ENCODE measurements around the gene SRCIN1. TPM values are rescaled to one million over a fixed set of nuclear protein-coding genes. Genes with fewer than 3 reads are reported as not detected.

The SRCIN1 gene
- total RNA-seq, 2 experiments from 2014 or later, result 0.72 to 0.73 TPM

DNA sequence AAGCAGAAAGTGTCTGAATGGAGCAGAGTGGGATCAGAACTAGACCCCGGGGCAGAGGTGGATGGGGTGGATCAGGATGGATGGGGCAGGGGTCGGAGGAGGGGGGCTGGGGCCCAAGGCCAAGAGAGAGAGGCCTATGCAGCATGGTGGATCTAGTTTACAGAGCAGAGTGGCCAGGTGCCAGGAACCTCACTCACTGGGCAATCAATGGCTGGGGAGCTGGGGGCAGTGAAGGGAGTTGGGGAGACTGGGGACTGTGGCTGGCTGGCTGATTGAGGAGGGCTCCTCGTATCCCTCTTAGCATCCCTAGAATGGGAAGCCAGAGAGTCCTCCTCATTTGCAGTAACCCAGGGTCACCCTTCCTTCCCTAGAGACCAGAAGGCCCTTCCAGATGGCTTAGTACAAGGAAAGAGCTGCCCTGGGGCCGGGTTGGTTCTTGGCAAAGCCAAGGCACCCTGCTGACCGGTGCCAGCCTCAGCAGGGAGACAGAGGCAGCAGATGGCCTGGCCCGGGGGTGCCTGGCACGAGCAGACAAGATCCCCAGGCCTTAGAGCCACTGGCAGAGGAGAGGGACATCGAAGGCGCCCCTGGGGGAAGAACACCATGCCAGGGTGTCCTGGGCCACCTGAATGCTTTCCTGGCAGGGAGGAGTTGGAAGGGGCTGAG, 36.8 kb downstream of the SRCIN1 start:
- DNase-seq (no peak), ATAC-seq (no peak)
- intact Hi-C loops (cut with DNase I, micrococcal nuclease), result no loop called here
- POLR2A ChIA-PET, result no interaction called here
- H3K27ac Mint-ChIP-seq, result no peak overlapping the region
- peaks cover 5% of the 10 kb centered on the region for H3K4me1 Mint-ChIP-seq
- H3K9me3 Mint-ChIP-seq (ENCODE audit: low read depth), result no peaks in the 10 kb centered on the region
- no peaks in the 10 kb centered on the region for H3K36me3 Mint-ChIP-seq (ENCODE audit: low read depth)
- CTCF ChIA-PET, result interaction anchor here (0.8 to 1.4 kb wide), 3 partner anchors 11 to 664 kb away, joined by 4 to 6 read pairs (median 5); no protein-coding TSS in a partner anchor
- peaks cover 80% of the 10 kb centered on the region for H3K27me3 Mint-ChIP-seq
- no peak overlapping the region for H3K4me3 Mint-ChIP-seq

DNA sequence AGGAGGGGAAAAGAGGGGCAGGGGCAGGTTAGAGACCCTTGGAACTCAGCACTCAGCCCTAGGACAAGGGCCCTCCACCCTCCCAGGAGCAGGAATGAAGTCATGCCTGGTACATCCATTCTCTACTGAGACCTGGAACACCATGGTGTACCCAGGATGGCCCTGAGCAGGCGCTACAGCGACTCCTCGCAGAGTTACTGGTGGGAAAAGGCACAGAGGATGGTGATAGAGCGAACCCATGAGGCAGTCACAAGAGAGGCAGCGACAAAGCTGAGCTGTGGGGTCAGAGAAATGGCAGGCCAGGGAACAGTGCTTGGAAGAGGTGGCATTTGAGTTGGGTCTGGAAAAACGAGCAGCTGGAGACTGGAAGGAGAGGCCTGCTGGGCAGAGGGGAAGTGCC, 37.5 kb downstream of the SRCIN1 start:
- Mint-ChIP-seq H3K27me3 (peaks cover 79% of the 10 kb centered on the region), H3K27ac (no peak overlapping the region), H3K4me1 (peaks cover 11% of the 10 kb centered on the region), H3K9me3 (ENCODE audit: low read depth) (no peaks in the 10 kb centered on the region), H3K4me3 (no peak overlapping the region), H3K36me3 (ENCODE audit: low read depth) (no peaks in the 10 kb centered on the region)
- ChIA-PET POLR2A (no interaction called here), CTCF (interaction anchor here (0.8 to 1.4 kb wide), 2 partner anchors 15 to 664 kb away, joined by 5 to 6 read pairs; no protein-coding TSS in a partner anchor)
- intact Hi-C loops (cut with DNase I, micrococcal nuclease), result no loop called here
- DNase-seq (no peak), ATAC-seq (no peak)

DNA sequence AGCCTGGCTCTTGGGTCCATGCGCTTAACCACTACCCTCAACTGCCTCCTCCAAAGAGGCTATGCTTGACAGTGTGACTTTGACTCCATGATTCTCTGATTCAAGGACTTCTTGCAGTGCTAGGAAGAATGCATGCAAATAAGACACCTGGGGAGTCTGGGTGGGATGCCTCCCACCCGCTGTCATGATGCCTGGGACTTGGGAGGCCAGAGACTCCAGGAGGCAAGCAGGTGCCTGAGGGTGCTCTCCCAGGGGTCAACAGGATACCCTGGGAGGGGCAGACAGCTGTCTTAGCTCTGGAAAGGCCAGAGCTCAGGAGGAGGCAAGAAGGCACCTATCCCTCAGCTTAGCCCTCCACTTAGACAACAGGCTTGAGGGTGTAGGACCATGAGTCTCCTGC, 38.4 kb downstream of the SRCIN1 start:
- DNase-seq (no peak), ATAC-seq (no peak)
- Mint-ChIP-seq H3K9me3 (ENCODE audit: low read depth) (no peaks in the 10 kb centered on the region), H3K27me3 (peaks cover 84% of the 10 kb centered on the region), H3K27ac (no peak overlapping the region), H3K36me3 (ENCODE audit: low read depth) (no peaks in the 10 kb centered on the region), H3K4me1 (peaks cover 9% of the 10 kb centered on the region), H3K4me3 (no peak overlapping the region)
- CTCF ChIA-PET, result interaction anchor here (1.0 kb wide), 1 partner anchor 9 kb away, joined by 3 read pairs; no protein-coding TSS in a partner anchor
- intact Hi-C loops (cut with DNase I, micrococcal nuclease), result no loop called here
- POLR2A ChIA-PET, result interaction anchor here (1.1 kb wide), 1 partner anchor 9 kb away, joined by 4 read pairs; no protein-coding TSS in a partner anchor

DNA sequence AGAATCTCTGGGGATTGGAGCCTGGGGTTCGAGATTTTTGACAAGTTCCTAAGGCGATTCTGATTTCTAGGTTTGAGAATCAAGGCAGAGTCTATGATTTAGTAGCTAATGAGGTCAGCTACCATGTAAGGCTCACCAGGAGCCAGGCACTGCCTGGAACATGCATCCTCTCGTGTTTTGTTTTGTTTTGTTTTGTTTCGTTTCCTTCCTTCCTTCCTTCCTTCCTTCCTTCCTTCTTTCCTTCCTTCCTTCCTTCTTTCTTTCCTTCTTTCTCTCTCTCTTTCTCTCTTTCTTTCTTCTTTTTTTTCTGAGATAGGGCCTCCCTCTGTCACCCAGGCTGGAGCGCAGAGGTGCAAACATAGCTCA, 39.1 kb downstream of the SRCIN1 start:
- Mint-ChIP-seq H3K4me1 (peaks cover 9% of the 10 kb centered on the region), H3K36me3 (ENCODE audit: low read depth) (no peaks in the 10 kb centered on the region), H3K27me3 (peaks cover 84% of the 10 kb centered on the region), H3K9me3 (ENCODE audit: low read depth) (no peaks in the 10 kb centered on the region), H3K4me3 (no peak overlapping the region), H3K27ac (no peak overlapping the region)
- ATAC-seq (no peak), DNase-seq (no peak)
- CTCF ChIA-PET, result interaction anchor here (0.8 to 1.0 kb wide), 3 partner anchors 8 to 168 kb away, joined by 3 to 4 read pairs (median 3); no protein-coding TSS in a partner anchor
- POLR2A ChIA-PET, result interaction anchor here (1.1 kb wide), 1 partner anchor 9 kb away, joined by 4 read pairs; no protein-coding TSS in a partner anchor
- intact Hi-C loops (cut with DNase I, micrococcal nuclease), result no loop called here

DNA sequence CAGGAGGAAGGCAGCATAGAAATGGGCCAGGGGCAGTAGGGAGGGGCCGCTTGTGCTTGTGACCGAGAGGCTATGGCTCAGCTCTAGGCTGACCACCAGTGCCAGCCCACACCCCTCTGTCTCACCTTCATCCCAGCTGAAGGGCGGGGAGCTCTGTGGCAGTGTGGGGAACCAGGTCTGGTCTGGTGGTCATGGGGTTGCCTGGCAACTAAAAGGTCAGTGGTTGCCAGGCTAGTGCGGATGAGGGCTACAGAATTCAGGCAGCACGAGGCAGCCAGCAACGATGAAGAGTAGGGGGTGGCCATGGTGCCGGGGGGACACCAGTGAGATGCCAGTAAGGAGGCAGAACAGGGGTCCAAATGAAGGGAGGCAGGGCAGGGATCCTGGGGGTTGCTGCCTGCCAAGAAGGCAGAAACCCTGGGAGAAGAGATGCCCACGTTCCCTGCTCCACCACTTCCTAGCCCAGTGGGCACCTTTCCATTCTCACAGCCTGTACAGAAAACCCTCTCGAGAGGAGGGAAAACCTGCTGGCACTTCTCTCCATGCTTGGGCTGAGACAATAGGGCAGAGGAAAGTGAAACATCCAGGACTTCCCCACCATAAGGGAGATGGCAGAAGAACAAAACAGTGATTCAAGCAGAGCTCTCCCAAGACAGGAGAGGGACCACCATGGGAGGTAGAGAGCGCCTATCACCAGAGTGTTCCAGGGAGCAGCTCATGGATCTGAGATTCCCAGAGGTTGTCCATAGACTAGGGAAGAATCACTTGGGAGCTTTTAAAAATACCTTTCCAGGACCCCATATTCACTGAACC, 39.7 kb downstream of the SRCIN1 start:
- intact Hi-C loops (cut with DNase I, micrococcal nuclease), result no loop called here
- H3K27me3 Mint-ChIP-seq, result peaks cover 81% of the 10 kb centered on the region
- no peak overlapping the region for H3K4me3 Mint-ChIP-seq
- H3K36me3 Mint-ChIP-seq (ENCODE audit: low read depth), result no peaks in the 10 kb centered on the region
- H3K4me1 Mint-ChIP-seq, result peaks cover 9% of the 10 kb centered on the region
- POLR2A ChIA-PET, result no interaction called here
- no peaks in the 10 kb centered on the region for H3K9me3 Mint-ChIP-seq (ENCODE audit: low read depth)
- no peak overlapping the region for H3K27ac Mint-ChIP-seq
- ATAC-seq, result no peak
- DNase-seq, result no peak
- CTCF ChIA-PET, result interaction anchor here (0.8 to 0.9 kb wide), 4 partner anchors 8 to 169 kb away, joined by 3 to 4 read pairs (median 3); no protein-coding TSS in a partner anchor

DNA sequence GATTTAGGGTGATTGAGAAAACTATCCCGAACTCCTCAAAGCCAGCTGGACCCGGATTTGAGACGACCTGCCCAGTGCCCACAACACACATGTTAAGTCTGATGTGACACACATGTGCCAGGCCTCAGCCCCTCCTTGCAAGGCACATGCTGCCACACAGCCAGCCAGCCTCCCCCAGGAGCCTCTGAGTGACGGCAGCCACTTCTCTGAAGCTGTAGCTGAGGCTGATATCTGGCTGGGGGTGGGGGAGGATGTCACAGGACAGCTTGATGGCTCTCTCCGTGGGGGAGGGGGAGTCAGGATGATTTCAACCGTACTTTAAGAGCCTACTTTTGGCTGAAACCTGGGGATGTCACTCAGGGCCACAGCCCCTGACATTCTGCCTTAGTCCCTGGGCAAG, 40.9 kb downstream of the SRCIN1 start:
- Mint-ChIP-seq H3K4me3 (no peak overlapping the region), H3K36me3 (ENCODE audit: low read depth) (no peaks in the 10 kb centered on the region), H3K4me1 (peaks cover 15% of the 10 kb centered on the region), H3K27ac (no peak overlapping the region), H3K27me3 (peaks cover 78% of the 10 kb centered on the region), H3K9me3 (ENCODE audit: low read depth) (no peaks in the 10 kb centered on the region)
- POLR2A ChIA-PET, result no interaction called here
- CTCF ChIA-PET, result interaction anchor here (0.6 to 2.5 kb wide), 8 partner anchors 10 to 103 kb away, joined by 3 to 13 read pairs (median 4); no protein-coding TSS in a partner anchor
- no peak for DNase-seq
- no peak for ATAC-seq
- intact Hi-C loops (cut with DNase I, micrococcal nuclease), result no loop called here

DNA sequence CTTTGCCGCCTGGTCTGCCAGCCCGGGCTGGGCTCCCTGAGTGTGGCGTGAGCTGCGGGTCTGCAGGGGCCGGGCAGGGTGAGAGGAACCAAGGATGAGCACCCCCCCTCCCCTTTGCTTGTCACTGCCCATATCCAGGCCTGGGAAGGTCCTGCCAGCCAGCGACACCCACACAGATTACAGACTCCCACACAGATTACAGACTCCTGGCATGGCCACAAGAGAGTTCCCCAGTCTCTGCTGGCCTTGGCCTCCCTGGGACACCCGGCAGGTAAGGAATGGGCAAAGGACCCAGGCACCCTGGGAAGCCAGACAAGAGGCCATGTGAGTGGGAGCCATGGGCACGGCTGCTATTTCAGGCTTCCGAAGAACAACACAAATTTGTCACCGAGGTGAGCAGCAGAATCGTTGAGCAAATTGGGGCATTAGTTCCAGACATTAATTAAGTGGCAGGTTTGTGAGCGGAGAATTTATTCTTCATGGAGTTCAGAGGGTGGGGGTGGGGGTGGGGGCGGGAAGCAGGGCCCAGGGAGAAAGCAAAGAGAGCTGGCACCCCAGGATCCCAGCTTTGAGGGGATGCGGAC, 41.4 kb downstream of the SRCIN1 start:
- Mint-ChIP-seq H3K4me3 (no peak overlapping the region), H3K27ac (no peak overlapping the region), H3K4me1 (peaks cover 16% of the 10 kb centered on the region), H3K9me3 (ENCODE audit: low read depth) (no peaks in the 10 kb centered on the region), H3K27me3 (peaks cover 73% of the 10 kb centered on the region), H3K36me3 (ENCODE audit: low read depth) (no peaks in the 10 kb centered on the region)
- POLR2A ChIA-PET, result no interaction called here
- CTCF ChIA-PET, result interaction anchor here (1.0 to 2.5 kb wide), 8 partner anchors 10 to 112 kb away, joined by 3 to 13 read pairs (median 4); no protein-coding TSS in a partner anchor
- intact Hi-C loops (cut with DNase I, micrococcal nuclease), result no loop called here
- DNase-seq (no peak), ATAC-seq (no peak)

DNA sequence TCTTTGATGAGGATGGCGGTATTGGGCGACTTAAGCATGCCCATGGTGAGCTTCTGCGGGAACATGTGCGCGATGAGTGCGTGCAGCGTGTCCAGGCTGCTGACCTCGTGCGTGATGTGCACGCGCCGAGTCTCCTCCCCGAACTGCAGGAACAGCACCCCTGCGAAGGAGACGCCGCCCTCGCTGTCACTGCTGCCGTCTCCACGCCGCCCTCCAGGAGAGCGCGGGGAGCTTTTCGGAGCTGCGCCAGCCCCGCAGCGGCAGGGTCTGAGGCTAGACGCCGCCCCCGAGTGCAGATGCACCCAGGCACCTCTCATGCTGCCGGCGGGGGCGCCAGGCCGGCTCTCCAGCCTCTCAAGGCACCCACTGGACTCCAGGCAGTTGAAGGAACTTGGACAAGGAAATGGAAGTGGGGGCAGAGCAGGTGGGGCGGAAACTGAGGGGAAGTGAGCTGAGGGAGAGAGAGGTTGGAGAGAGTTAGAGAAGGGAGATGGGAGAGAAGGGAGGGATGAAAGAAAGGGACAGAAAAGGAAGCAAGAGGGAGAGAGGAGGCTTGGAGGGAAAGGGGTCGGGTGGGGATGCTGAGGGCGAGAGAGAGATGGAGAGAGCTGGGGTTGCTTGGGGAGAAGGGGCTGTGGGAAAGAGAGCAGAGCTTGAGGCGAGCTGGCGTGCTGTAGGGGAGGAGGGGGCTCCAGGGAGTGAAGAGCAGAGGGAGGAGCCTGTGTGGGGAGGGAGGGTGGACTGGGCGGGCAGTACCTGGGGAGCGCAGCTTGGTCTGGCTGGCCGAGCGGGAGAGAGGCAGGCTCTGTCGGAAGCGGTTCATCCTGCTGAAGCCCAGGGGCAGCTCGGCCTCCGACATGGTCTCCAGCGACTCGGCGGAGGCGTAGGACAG, 42.1 kb downstream of the SRCIN1 start:
- Mint-ChIP-seq H3K4me1 (peaks cover 23% of the 10 kb centered on the region), H3K36me3 (ENCODE audit: low read depth) (no peaks in the 10 kb centered on the region), H3K9me3 (ENCODE audit: low read depth) (no peaks in the 10 kb centered on the region), H3K4me3 (no peak overlapping the region), H3K27ac (no peak overlapping the region), H3K27me3 (peaks cover 71% of the 10 kb centered on the region)
- no peak for DNase-seq
- intact Hi-C loops (cut with DNase I, micrococcal nuclease), result no loop called here
- ATAC-seq, result no peak
- POLR2A ChIA-PET, result no interaction called here
- CTCF ChIA-PET, result interaction anchor here (1.1 to 2.5 kb wide), 7 partner anchors 9 to 113 kb away, joined by 3 to 13 read pairs (median 4); no protein-coding TSS in a partner anchor

DNA sequence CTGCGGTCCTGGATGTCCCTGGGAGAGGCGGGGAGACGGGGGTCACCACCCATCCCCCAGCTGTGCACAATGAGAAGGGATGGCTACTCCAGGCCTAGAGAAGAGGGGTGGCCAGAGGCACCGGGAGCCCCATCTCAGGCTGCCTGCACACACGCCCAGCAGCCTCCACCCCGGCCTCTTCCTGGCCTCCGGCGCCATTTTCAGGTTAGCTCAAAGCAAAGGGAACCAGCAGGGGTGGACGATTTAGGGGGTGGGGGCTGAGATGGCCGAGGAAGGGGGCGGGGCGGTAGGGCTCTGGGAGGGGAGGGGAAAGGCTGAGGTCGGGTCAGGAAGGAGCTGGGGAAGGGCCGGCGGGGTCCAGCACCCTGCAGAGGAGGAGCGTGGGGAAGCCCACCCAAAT, 42.8 kb downstream of the SRCIN1 start:
- H3K4me3 Mint-ChIP-seq, result no peak overlapping the region
- intact Hi-C loops (cut with DNase I, micrococcal nuclease), result no loop called here

DNA sequence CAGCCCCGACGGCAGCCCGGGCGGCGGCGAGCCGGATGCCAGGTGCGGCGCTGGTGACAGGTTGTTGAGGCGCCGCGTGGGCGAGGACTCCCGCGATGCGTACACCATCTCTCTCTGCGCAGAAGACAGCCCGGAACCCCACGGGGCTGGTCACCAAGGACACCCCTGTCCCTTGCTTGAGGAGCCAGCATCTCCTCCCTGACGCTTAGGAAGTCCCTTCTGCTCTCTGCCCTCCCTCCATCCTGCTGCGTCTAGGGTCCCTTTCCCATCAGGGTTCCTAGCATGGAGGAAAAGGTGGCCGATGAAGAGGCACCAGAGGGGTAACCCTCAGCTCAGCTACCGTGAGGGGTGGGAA, 43.6 kb downstream of the SRCIN1 start:
- Mint-ChIP-seq H3K4me1 (peaks cover 31% of the 10 kb centered on the region), H3K27me3 (peaks cover 58% of the 10 kb centered on the region), H3K27ac (no peak overlapping the region), H3K36me3 (ENCODE audit: low read depth) (no peaks in the 10 kb centered on the region), H3K9me3 (ENCODE audit: low read depth) (no peaks in the 10 kb centered on the region), H3K4me3 (no peak overlapping the region)
- CTCF ChIA-PET, result interaction anchor here (1.0 kb wide), 1 partner anchor 9 kb away, joined by 3 read pairs; no protein-coding TSS in a partner anchor
- no peak for ATAC-seq
- POLR2A ChIA-PET, result no interaction called here
- DNase-seq, result peak; percentile 53
- intact Hi-C loops (cut with DNase I, micrococcal nuclease), result no loop called here

More for the DNA sequence above, 42.8 kb downstream of the SRCIN1 start:
- Mint-ChIP-seq H3K4me1 (peaks cover 27% of the 10 kb centered on the region), H3K36me3 (ENCODE audit: low read depth) (no peaks in the 10 kb centered on the region), H3K9me3 (ENCODE audit: low read depth) (no peaks in the 10 kb centered on the region), H3K27me3 (peaks cover 64% of the 10 kb centered on the region), H3K27ac (no peak overlapping the region)
- ChIA-PET POLR2A (no interaction called here), CTCF (interaction anchor here (1.6 to 2.3 kb wide), 2 partner anchors 20 to 105 kb away, joined by 4 to 11 read pairs; no protein-coding TSS in a partner anchor)
- no peak for ATAC-seq
- no peak for DNase-seq
